H1 (cell line): Measurements from ENCODE around the gene TBC1D22A. TPM values are rescaled to one million over a fixed set of nuclear protein-coding genes. Genes with fewer than 3 reads are reported as not detected.

ENCODE experiments used
- CTCF ChIA-PET: fragments of 300-600 bp; sonication (Branson Sonifier 250); formaldehyde crosslinking; loops from one replicate; lab custom pipeline; 2021; ENCODE audit not compliant: partially characterized antibody; lab: Charles Lee
- POLR2A ChIA-PET: fragments of 300-600 bp; sonication (Branson Sonifier 250); formaldehyde crosslinking; loops from one replicate; lab custom pipeline; 2021; ENCODE audit warnings: inconsistent platforms; ENCODE audit not compliant: partially characterized antibody; lab: Charles Lee
- DNase-seq, 2 experiments: peaks; one replicate each; pipeline versions ENCODE4 v3.0.0 to v3.0.0-alpha.2; 2010 to 2022; ENCODE audit warnings: low spot score in 2 of 2, low read depth in 1 of 2, mixed read lengths in 1 of 2
- FAIRE-seq: peaks from 2 replicates; lab custom pipeline; 2011; peaks lifted over from hg19 to GRCh38; lab: Jason Lieb, UNC
- H2AFZ ChIP-seq: 2 replicates; pipeline ENCODE4 v1.8.1; 2012; ENCODE audit warnings: low read length, inconsistent platforms
- H2AK5ac ChIP-seq: 2 replicates; pipeline ENCODE4 v1.6.1; 2013; ENCODE audit warnings: low read depth, low read length
- H2BK120ac ChIP-seq: replicated peaks from 2 replicates; pipeline ENCODE3; 2013; ENCODE audit warnings: low read depth, low read length, inconsistent platforms
- H2BK12ac ChIP-seq: 2 replicates; pipeline ENCODE4 v1.6.1; 2013; ENCODE audit warnings: low read depth, low read length
- H2BK15ac ChIP-seq: 2 replicates; pipeline ENCODE4 v1.6.1; 2013; ENCODE audit warnings: low read length
- H2BK20ac ChIP-seq: 2 replicates; pipeline ENCODE4 v1.6.1; 2013; ENCODE audit warnings: low read length
- H2BK5ac ChIP-seq: 2 replicates; pipeline ENCODE4 v1.6.1; 2013; ENCODE audit warnings: low read depth, low read length
- H3K14ac ChIP-seq: 2 replicates; pipeline ENCODE4 v1.6.1; 2013; ENCODE audit warnings: inconsistent platforms; ENCODE audit not compliant: insufficient read length
- H3K18ac ChIP-seq: 2 replicates; pipeline ENCODE4 v1.6.1; 2013; ENCODE audit warnings: low read length; ENCODE audit errors: extremely low read depth
- H3K23ac ChIP-seq: 2 replicates; pipeline ENCODE4 v1.6.1; 2013; ENCODE audit warnings: inconsistent platforms; ENCODE audit not compliant: insufficient read length
- H3K23me2 ChIP-seq: 2 replicates; pipeline ENCODE4 v1.6.1; 2013; ENCODE audit warnings: low read depth, low read length
- H3K27ac ChIP-seq: 2 replicates; pipeline ENCODE4 v1.6.1; 2011; ENCODE audit warnings: low read depth, low read length, inconsistent platforms
- H3K27me3 ChIP-seq, 4 experiments: replicated peaks in 1 of 4; 1 replicate in 1 of 4; 2 replicates in 3 of 4; pipeline versions ENCODE4 v1.6.1 to v1.8.1; 2011 to 2013; ENCODE audit warnings: low read length in 3 of 4, mild to moderate bottlenecking in 3 of 4, inconsistent platforms in 2 of 4, mixed read lengths in 2 of 4, moderate library complexity in 1 of 4; ENCODE audit not compliant: control insufficient read depth in 3 of 4, insufficient read depth in 3 of 4; ENCODE audit errors: extremely low read depth in 1 of 4
- H3K36me3 ChIP-seq, 4 experiments: 2 replicates each; pipeline versions ENCODE4 v1.6.1 to v1.8.1; 2011 to 2013; ENCODE audit warnings: mild to moderate bottlenecking in 4 of 4, low read length in 3 of 4, moderate library complexity in 2 of 4, control low read depth in 1 of 4, inconsistent platforms in 1 of 4; ENCODE audit not compliant: insufficient read depth in 4 of 4, control insufficient read depth in 2 of 4
- H3K4ac ChIP-seq: replicated peaks from 2 replicates; pipeline ENCODE3; 2013; ENCODE audit warnings: low read length, low read depth, mixed read lengths, inconsistent platforms; ENCODE audit not compliant: insufficient read length
- H3K4me1 ChIP-seq, 4 experiments: replicated peaks in 1 of 4; 1 replicate in 1 of 4; 2 replicates in 3 of 4; pipeline versions ENCODE4 v1.6.1 to v1.8.1; 2011 to 2013; ENCODE audit warnings: low read length in 3 of 4, inconsistent platforms in 2 of 4, mixed read lengths in 1 of 4; ENCODE audit not compliant: insufficient read depth in 4 of 4, control insufficient read depth in 3 of 4
- H3K4me2 ChIP-seq, 2 experiments: 2 replicates each; pipeline versions ENCODE4 v1.6.1 to v1.8.1; 2011 to 2013; ENCODE audit warnings: low read depth in 2 of 2, low read length in 2 of 2, control low read depth in 1 of 2, inconsistent platforms in 1 of 2, mild to moderate bottlenecking in 1 of 2; ENCODE audit not compliant: insufficient read depth in 1 of 2
- H3K4me3 ChIP-seq, 4 experiments: fragments of 200-600, 300-600 bp in 1 of 4; sonication (generic), shearing (Covaris generic), sonication (Bioruptor Twin) in 1 of 4; 2 replicates each; pipeline versions ENCODE4 v1.5.1 to v1.8.1; 2011 to 2016; ENCODE audit warnings: low read length in 4 of 4, low read depth in 3 of 4, control low read depth in 2 of 4, inconsistent platforms in 2 of 4, mild to moderate bottlenecking in 2 of 4, mixed read lengths in 1 of 4, moderate library complexity in 1 of 4; ENCODE audit not compliant: insufficient read depth in 2 of 4; ENCODE audit errors: extremely low read depth in 1 of 4
- H3K56ac ChIP-seq: replicated peaks from 2 replicates; pipeline ENCODE3; 2013; ENCODE audit warnings: low read depth, mild to moderate bottlenecking, mixed read lengths, low read length, inconsistent platforms; ENCODE audit not compliant: insufficient read length
- H3K79me1 ChIP-seq: 2 replicates; pipeline ENCODE4 v1.6.1; 2013; ENCODE audit warnings: low read depth, low read length, control low read depth
- H3K79me2 ChIP-seq, 2 experiments: 2 replicates each; pipeline versions ENCODE4 v1.6.1 to v1.8.1; 2012 to 2013; ENCODE audit warnings: low read length in 2 of 2, mild to moderate bottlenecking in 2 of 2, inconsistent platforms in 1 of 2; ENCODE audit not compliant: insufficient read depth in 2 of 2, control insufficient read depth in 1 of 2
- H3K9ac ChIP-seq, 4 experiments: replicated peaks in 1 of 4; 1 replicate in 1 of 4; 2 replicates in 3 of 4; pipeline versions ENCODE4 v1.6.1 to v1.8.1; 2011 to 2013; ENCODE audit warnings: low read depth in 3 of 4, low read length in 3 of 4, control low read depth in 2 of 4, mild to moderate bottlenecking in 2 of 4, moderate library complexity in 2 of 4, inconsistent platforms in 1 of 4; ENCODE audit errors: extremely low read depth in 1 of 4
- H3K9me3 ChIP-seq, 2 experiments: 2 replicates each; pipeline versions ENCODE4 v1.6.1 to v1.8.1; 2012 to 2013; ENCODE audit warnings: mild to moderate bottlenecking in 2 of 2, moderate library complexity in 2 of 2, control low read depth in 1 of 2, inconsistent platforms in 1 of 2, low read depth in 1 of 2, low read length in 1 of 2, mixed read lengths in 1 of 2; ENCODE audit not compliant: insufficient read depth in 2 of 2
- H4K20me1 ChIP-seq, 2 experiments: replicated peaks in 1 of 2; 2 replicates each; pipeline versions ENCODE3 to v1.8.1; 2011 to 2013; ENCODE audit warnings: inconsistent platforms in 2 of 2, low read length in 2 of 2, mild to moderate bottlenecking in 1 of 2; ENCODE audit not compliant: insufficient read depth in 2 of 2, control insufficient read depth in 1 of 2
- H4K5ac ChIP-seq: 2 replicates; pipeline ENCODE4 v1.6.1; 2013; ENCODE audit warnings: low read length, low read depth, mixed read lengths, inconsistent platforms; ENCODE audit not compliant: insufficient read length
- H4K8ac ChIP-seq: 2 replicates; pipeline ENCODE4 v1.8.0; 2013; ENCODE audit warnings: mild to moderate bottlenecking, moderate library complexity, low read length, inconsistent platforms; ENCODE audit not compliant: insufficient read depth; ENCODE audit errors: extremely low read depth
- H4K91ac ChIP-seq: replicated peaks from 2 replicates; pipeline ENCODE3; 2013; ENCODE audit warnings: low read length, mixed read lengths, inconsistent platforms; ENCODE audit not compliant: insufficient read length
- ASH2L ChIP-seq: fragments of 200-600, 300-600 bp; sonication (generic); IDR thresholded peaks from one replicate; pipeline ENCODE4 v1.7.1; 2017; ENCODE audit warnings: low read length
- JUND ChIP-seq: IDR thresholded peaks from 2 replicates; pipeline ENCODE4 v1.6.1; 2011; ENCODE audit warnings: mild to moderate bottlenecking, improper control_type of control experiment, low read length
- RXRA ChIP-seq: IDR thresholded peaks from 2 replicates; pipeline ENCODE4 v1.6.1; 2011; ENCODE audit warnings: low read depth, mild to moderate bottlenecking, low read length, moderate library complexity; ENCODE audit not compliant: insufficient read depth
- SP2 ChIP-seq: IDR thresholded peaks from 2 replicates; pipeline ENCODE4 v1.6.1; 2012; ENCODE audit warnings: mild to moderate bottlenecking, low read length, inconsistent platforms
- WGBS, 2 experiments: shearing (Covaris generic) in 1 of 2; methylation state at CpG; one replicate each; pipeline versions ENCODE4 v1.1.6 to v1.1.7; 2013 to 2015; ENCODE audit warnings: low lambda C conversion rate in 2 of 2, mixed read lengths in 2 of 2, inconsistent platforms in 1 of 2, low coverage in 1 of 2, missing lambda C conversion rate in 1 of 2; ENCODE audit not compliant: insufficient replicate concordance in 2 of 2, insufficient coverage in 1 of 2, insufficient read length in 1 of 2; ENCODE audit errors: extremely low coverage in 1 of 2, missing lambda C conversion rate in 1 of 2; 5-methylcytosine and 5-hydroxymethylcytosine counted together
- polyA plus RNA-seq, 7 experiments: library from polyadenylated mRNA; depleted of rRNA in 3 of 7; stranded (reverse) in 5 of 7; unstranded in 2 of 7; fragments of >200 nt in 5 of 7; fragments of 200-250 nt in 2 of 7; gene quantifications; 1 replicate in 5 of 7; 2 replicates in 1 of 7; 4 replicates in 1 of 7; pipeline versions ENCODE4 v1.2.1 to v1.2.3, GENCODE V29; 2011 to 2013; ENCODE audit warnings: missing spikeins in 2 of 7, mixed read lengths in 2 of 7
- total RNA-seq: library from RNA; stranded (reverse); fragmentation: NEBNext Ultra II Directional; extraction: Animal tissue kit (Norgen Biotek cat#: 25700); gene quantifications from 2 replicates; pipeline ENCODE4 v1.2.1, GENCODE V29; 2021

TBC1D22A gene
- total and polyA plus RNA-seq, 2 of the 8 experiments (the other 6 are each of a cell fraction or from before 2014, with no cell fraction given): 11.9 to 18.4 TPM

- ChIA-PET CTCF (interaction anchor here (1.1 kb wide), 1 partner anchor 13 kb away, joined by 3 read pairs; no protein-coding TSS in a partner anchor), POLR2A (no interaction called here)
- FAIRE-seq: no peak
Measured at GRCh38 chr22:46979506-46979905, 217.1 kb downstream of the TBC1D22A start.

More at GRCh38 chr22:46979506-46979905, 217.1 kb downstream of the TBC1D22A start:
- no peaks in the 10 kb centered on the region for H3K4me1 ChIP-seq
- TF ChIP-seq ASH2L (no peak), SP2 (no peak), RXRA (no peak), JUND (no peak)
- DNase-seq: no peak
- 90% methylated on average over 12 of the region's 12 CpGs; no CpG with 5 or more reads in 1 of the 2 experiments for WGBS, 2 experiments
- no peak overlapping the region for H2AK5ac ChIP-seq
- no peak overlapping the region for H4K8ac ChIP-seq
- H3K27ac ChIP-seq: no peak overlapping the region
- H4K5ac ChIP-seq: no peak overlapping the region
- no peak overlapping the region for H3K4me2 ChIP-seq
- H3K4me3 ChIP-seq: no peak overlapping the region
- no peaks in the 10 kb centered on the region for H3K79me2 ChIP-seq
- H2AFZ ChIP-seq: no peak overlapping the region
- no peaks in the 10 kb centered on the region for H3K27me3 ChIP-seq
- H3K56ac ChIP-seq: no peak overlapping the region
- no peaks in the 10 kb centered on the region for H3K79me1 ChIP-seq
- H4K91ac ChIP-seq: no peak overlapping the region
- no peak overlapping the region for H3K18ac ChIP-seq
- no peak overlapping the region for H2BK20ac ChIP-seq
- H2BK120ac ChIP-seq: no peak overlapping the region
- H4K20me1 ChIP-seq: peaks cover 0 to 2% of the 10 kb centered on the region in 2 experiments
- H3K9ac ChIP-seq: no peak overlapping the region
- H3K36me3 ChIP-seq: no peaks in the 10 kb centered on the region; a peak in 1 of 8 replicates
- no peak overlapping the region for H3K14ac ChIP-seq
- H3K9me3 ChIP-seq: no peaks in the 10 kb centered on the region
- H2BK5ac ChIP-seq: no peak overlapping the region
- no peak overlapping the region for H3K23ac ChIP-seq
- H3K23me2 ChIP-seq: no peaks in the 10 kb centered on the region
- no peak overlapping the region for H2BK15ac ChIP-seq
- H3K4ac ChIP-seq: no peak overlapping the region
- no peak overlapping the region for H2BK12ac ChIP-seq
